ENCODE measurements around the gene TCL1B. TPM values are rescaled to one million over a fixed set of nuclear protein-coding genes. Genes with fewer than 3 reads are reported as not detected.

The TCL1B gene
- total RNA-seq, 1 experiment from 2014 or later: 3.6 TPM

GRCh38 chr14:95660651-95661515, 25.3 kb upstream of the TCL1B start:
- no peaks in the 10 kb centered on the region; the same call in 1 of the 2 replicates for H3K4me1 ChIP-seq (ENCODE audit: insufficient read depth, low read length)
- H3K4me1 Mint-ChIP-seq: peaks cover 27 to 43% of the 10 kb centered on the region in 2 experiments
- no peak overlapping the region for H3K18ac ChIP-seq (ENCODE audit: insufficient read length, low read depth, low read length)
- no peak overlapping the region for H2BK12ac ChIP-seq (ENCODE audit: insufficient read length, low read depth, low read length)
- peaks cover 50% of the 10 kb centered on the region for H3K27me3 Mint-ChIP-seq (ENCODE audit: low read depth)
- no peak overlapping the region for H3K23ac ChIP-seq (ENCODE audit: insufficient read length, low read depth, low read length)
- H2BK20ac ChIP-seq (ENCODE audit: low read depth, low read length, poor library complexity, severe bottlenecking): no peak overlapping the region
- H4K20me1 ChIP-seq (ENCODE audit: control insufficient read depth, insufficient read depth, insufficient read length): no peaks in the 10 kb centered on the region
- H3K4me2 ChIP-seq (ENCODE audit: insufficient read depth, insufficient read length, low read length): no peak overlapping the region
- WGBS (ENCODE audit: extremely low coverage, insufficient read length, low lambda C conversion rate): no CpG with 5 or more reads among the region's 13 CpGs
- H4K8ac ChIP-seq (replicated peaks; ENCODE audit: insufficient read length, low read depth, low read length): no peak overlapping the region
- H3K79me1 ChIP-seq (ENCODE audit: insufficient read depth, low read depth, low read length, poor library complexity, severe bottlenecking): no peaks in the 10 kb centered on the region
- no peak overlapping the region for H3K9ac ChIP-seq (ENCODE audit: extremely low read depth, insufficient read length, low read length)
- peaks cover 0 to 2% of the 10 kb centered on the region in 2 experiments; a peak in 2 of 5 replicates for H3K9me3 Mint-ChIP-seq
- H3K27ac ChIP-seq (ENCODE audit: insufficient read length, low read depth, low read length): no peak overlapping the region
- H3K27me3 ChIP-seq (ENCODE audit: insufficient read depth, low read length): no peaks in the 10 kb centered on the region
- no peak overlapping the region for H3K4ac ChIP-seq (ENCODE audit: low read depth, low read length)
- no peak for TF ChIP-seq CTCF (conservative IDR thresholded peaks at IDR 0.05)
- H3T11ph ChIP-seq (ENCODE audit: low read length): no peak overlapping the region
- H3K56ac ChIP-seq (ENCODE audit: insufficient read length, low read depth, low read length): no peak overlapping the region
- H2BK120ac ChIP-seq (ENCODE audit: low read depth, low read length, poor library complexity, severe bottlenecking): no peak overlapping the region
- no peaks in the 10 kb centered on the region for H3K79me2 ChIP-seq (ENCODE audit: insufficient read depth, low read length)
- H3K36me3 Mint-ChIP-seq (ENCODE audit: insufficient read depth in 1 of 3, low read depth in 3 of 3): no peaks in the 10 kb centered on the region
- no peak overlapping the region for H2AK5ac ChIP-seq (ENCODE audit: insufficient read length, low read length)
- H3K23me2 ChIP-seq (ENCODE audit: insufficient read length, low read depth, low read length, poor library complexity, severe bottlenecking): no peaks in the 10 kb centered on the region
- no peak for DNase-seq
- H4K5ac ChIP-seq (ENCODE audit: insufficient read length, low read depth, low read length): no peak overlapping the region
- no peak overlapping the region for H2BK15ac ChIP-seq (ENCODE audit: low read depth, low read length)
- H2AFZ ChIP-seq (ENCODE audit: low read length): no peak overlapping the region
- peak overlapping the region in 1 of 3 experiments; percentile 72; a peak in 2 of 7 replicates for H3K27ac Mint-ChIP-seq
- no peak overlapping the region for H3K14ac ChIP-seq (ENCODE audit: insufficient read depth, low read length)
- no peaks in the 10 kb centered on the region for H3K9me3 ChIP-seq (ENCODE audit: control insufficient read depth, low read depth, low read length)
- no peak overlapping the region for H3K4me3 Mint-ChIP-seq
- no peak overlapping the region for H2BK5ac ChIP-seq (ENCODE audit: insufficient read length, low read length)
- H4K91ac ChIP-seq (ENCODE audit: insufficient read length, low read depth, low read length): no peak overlapping the region
